Liver (tissue), 9 donors: Measurements from ENCODE around the gene THEM5. TPM values are rescaled to one million over a fixed set of nuclear protein-coding genes. Genes with fewer than 3 reads are reported as not detected.

Experiments
- DNase-seq: peaks from one replicate; pipeline ENCODE4 v3.0.0-alpha.2; 2017; ENCODE audit warnings: low spot score
- H3K27ac ChIP-seq, 2 donors: one replicate each; pipeline ENCODE4 v1.7.0; 2013; ENCODE audit warnings: inconsistent platforms in 2 of 2, low read length in 2 of 2, control low read depth in 1 of 2, low read depth in 1 of 2, mild to moderate bottlenecking in 1 of 2
- H3K27me3 ChIP-seq, 4 donors: one replicate each; pipeline versions ENCODE4 v1.6.1 to v1.7.0; 2013; ENCODE audit warnings: low read length in 3 of 4, inconsistent platforms in 1 of 4, mild to moderate bottlenecking in 1 of 4, moderate library complexity in 1 of 4; ENCODE audit not compliant: control insufficient read depth in 4 of 4, insufficient read depth in 4 of 4
- H3K36me3 ChIP-seq, 4 donors: one replicate each; pipeline versions ENCODE4 v1.6.1 to v1.7.0; 2013; ENCODE audit warnings: low read length in 3 of 4, mild to moderate bottlenecking in 3 of 4, low read depth in 1 of 4, moderate library complexity in 1 of 4; ENCODE audit not compliant: control insufficient read depth in 4 of 4, insufficient read depth in 3 of 4
- H3K4me1 ChIP-seq, 4 donors: one replicate each; pipeline versions ENCODE4 v1.6.1 to v1.7.0; 2013; ENCODE audit warnings: low read length in 3 of 4, mild to moderate bottlenecking in 3 of 4, moderate library complexity in 1 of 4; ENCODE audit not compliant: control insufficient read depth in 4 of 4, insufficient read depth in 4 of 4
- H3K4me3 ChIP-seq, 3 donors: one replicate each; pipeline versions ENCODE4 v1.6.1 to v1.7.0; 2013; ENCODE audit warnings: low read length in 3 of 3, control low read depth in 1 of 3, low read depth in 1 of 3, mild to moderate bottlenecking in 1 of 3
- H3K9ac ChIP-seq, 2 donors: one replicate each; pipeline ENCODE4 v1.7.0; 2013; ENCODE audit warnings: low read length in 2 of 2, mild to moderate bottlenecking in 2 of 2, moderate library complexity in 2 of 2, control low read depth in 1 of 2, low read depth in 1 of 2
- H3K9me3 ChIP-seq, 4 donors: one replicate each; pipeline versions ENCODE4 v1.6.1 to v1.7.0; 2013; ENCODE audit warnings: low read length in 3 of 4; ENCODE audit not compliant: control insufficient read depth in 4 of 4
- CTCF ChIP-seq: fragments of 150-350 bp; IDR thresholded peaks from 2 replicates; pipeline ENCODE4 v1.5.1; 2017; ENCODE audit warnings: improper control_type of control experiment, low read depth, low read length; ENCODE audit not compliant: missing input control
- EGR1 ChIP-seq, 2 donors: IDR thresholded peaks; 2 replicates each; pipeline ENCODE4 v1.6.1; 2016 to 2018; ENCODE audit warnings: antibody characterized with exemption in 2 of 2, low read depth in 2 of 2
- FOXA1 ChIP-seq: IDR thresholded peaks from 2 replicates; pipeline ENCODE4 v1.6.1; 2016; ENCODE audit warnings: antibody characterized with exemption
- FOXA2 ChIP-seq: IDR thresholded peaks from 2 replicates; pipeline ENCODE4 v1.6.1; 2016; ENCODE audit warnings: antibody characterized with exemption
- GABPA ChIP-seq, 2 donors: IDR thresholded peaks in 1 of 2; conservative IDR thresholded peaks in 1 of 2; 2 replicates each; pipeline ENCODE4 v1.6.1; 2016; ENCODE audit warnings: antibody characterized with exemption in 2 of 2, mild to moderate bottlenecking in 1 of 2, moderate library complexity in 1 of 2
- HNF4G ChIP-seq: IDR thresholded peaks from 2 replicates; pipeline ENCODE4 v1.6.1; 2016; ENCODE audit warnings: antibody characterized with exemption
- JUND ChIP-seq, 2 donors: IDR thresholded peaks; 2 replicates each; pipeline ENCODE4 v1.6.1; 2016; ENCODE audit warnings: antibody characterized with exemption in 2 of 2
- MAX ChIP-seq: IDR thresholded peaks from 2 replicates; pipeline ENCODE4 v1.6.1; 2016; ENCODE audit warnings: antibody characterized with exemption
- NR2F2 ChIP-seq: IDR thresholded peaks from 2 replicates; pipeline ENCODE4 v1.6.1; 2016; ENCODE audit warnings: antibody characterized with exemption
- RAD21 ChIP-seq, 2 donors: IDR thresholded peaks; 2 replicates each; pipeline ENCODE4 v1.6.1; 2016; ENCODE audit warnings: antibody characterized with exemption in 2 of 2, mild to moderate bottlenecking in 2 of 2
- REST ChIP-seq: IDR thresholded peaks from 2 replicates; pipeline ENCODE4 v1.6.1; 2016; ENCODE audit warnings: antibody characterized with exemption, mild to moderate bottlenecking
- SP1 ChIP-seq: IDR thresholded peaks from 2 replicates; pipeline ENCODE4 v1.6.1; 2018; ENCODE audit warnings: antibody characterized with exemption, mild to moderate bottlenecking
- TAF1 ChIP-seq: conservative IDR thresholded peaks from 2 replicates; pipeline ENCODE4 v1.6.1; 2016; ENCODE audit warnings: antibody characterized with exemption, mild to moderate bottlenecking
- YY1 ChIP-seq: IDR thresholded peaks from 2 replicates; pipeline ENCODE4 v1.6.1; 2016; ENCODE audit warnings: antibody characterized with exemption, mild to moderate bottlenecking
- WGBS: extraction: QIAGEN DNeasy Blood & Tissue Kit; methylation state at CpG from one replicate; pipeline ENCODE4 v1.1.7; 2013; 5-methylcytosine and 5-hydroxymethylcytosine counted together
- polyA plus RNA-seq, 2 donors: library from polyadenylated mRNA; stranded (reverse) in 1 of 2; unstranded in 1 of 2; fragments of 200-250 nt in 1 of 2; fragments of >200 nt in 1 of 2; fragmentation: Nextera tagmentation in 1 of 2; extraction: Ambion mirVana in 1 of 2; gene quantifications; one replicate each; pipeline versions ENCODE4 v1.2.1 to v1.2.3, GENCODE V29; 2013 to 2015
- total RNA-seq, 2 donors: library from RNA; depleted of rRNA; stranded (reverse); fragments of >200 nt; gene quantifications; one replicate each; pipeline ENCODE4 v1.2.3, GENCODE V29; 2014
- donor health status: healthy.
- donor health status: healthy.
- donor health status: healthy.
- donor health status: healthy.
- donor health status: healthy.

The THEM5 gene
- total and polyA plus RNA-seq, 4 donors = 0.09 TPM; not detected in 3

- TF ChIP-seq REST (no peak), YY1 (no peak), JUND (IDR thresholded peaks at IDR 0.05) (no peak), NR2F2 (no peak), CTCF (no peak)
Observed at GRCh38 chr1:151815716-151816327, 37.7 kb downstream of the THEM5 start (continued).

GRCh38 chr1:151814971-151815545 lies 38.5 kb downstream of the THEM5 start:
- Histone ChIP-seq H3K36me3 (peaks cover 1 to 60% (median 45%) of the 10 kb centered on the region in 4 donors), H3K4me3 (no peak overlapping the region), H3K27ac (no peak overlapping the region), H3K9ac (no peak overlapping the region), H3K4me1 (peaks cover 8 to 32% (median 18%) of the 10 kb centered on the region in 4 donors), H3K27me3 (no peaks in the 10 kb centered on the region), H3K9me3 (no peaks in the 10 kb centered on the region)
- 87% methylated on average over 8 of the region's 8 CpGs for WGBS
- DNase-seq = no peak
- TF ChIP-seq GABPA (IDR thresholded peaks at IDR 0.05 in 1 of 2, conservative IDR thresholded peaks at IDR 0.05 in 1 of 2) = no peak
- no peak for TF ChIP-seq FOXA1
- TF ChIP-seq TAF1 = no peak
- no peak for TF ChIP-seq HNF4G
- no peak for TF ChIP-seq JUND (IDR thresholded peaks at IDR 0.05)
- no peak for TF ChIP-seq SP1
- TF ChIP-seq MAX = no peak

GRCh38 chr1:151814426-151814825 lies 39.1 kb downstream of the THEM5 start:
- WGBS = 92% methylated on average over 15 of the region's 15 CpGs
- no peak for DNase-seq
- Histone ChIP-seq H3K4me1 (peaks cover 2 to 26% (median 12%) of the 10 kb centered on the region in 4 donors), H3K4me3 (no peak overlapping the region), H3K9me3 (no peaks in the 10 kb centered on the region), H3K27me3 (no peaks in the 10 kb centered on the region), H3K9ac (no peak overlapping the region), H3K27ac (no peak overlapping the region), H3K36me3 (peaks cover 1 to 65% (median 49%) of the 10 kb centered on the region in 4 donors)
- TF ChIP-seq JUND (IDR thresholded peaks at IDR 0.05) (no peak), CTCF (no peak), YY1 (no peak), HNF4G (no peak), FOXA2 (no peak), RAD21 (IDR thresholded peaks at IDR 0.05) (no peak), TAF1 (no peak), EGR1 (IDR thresholded peaks at IDR 0.05; ENCODE audit: low read depth in 2 of 2) (no peak)
